HG03354 (cell line): ENCODE measurements around the gene TBKBP1.
A peak's percentile ranks its signal among the peaks of the same experiment; 100 is the strongest.

Experiments used
- ATAC-seq: cut with Tn5 transposase; IDR thresholded peaks from one replicate; pipeline ENCODE4 v1.9.1; 2021; ENCODE audit warnings: mild to moderate bottlenecking; ENCODE audit not compliant: unreplicated experiment, poor library complexity, severe bottlenecking

TBKBP1 gene

DNA sequence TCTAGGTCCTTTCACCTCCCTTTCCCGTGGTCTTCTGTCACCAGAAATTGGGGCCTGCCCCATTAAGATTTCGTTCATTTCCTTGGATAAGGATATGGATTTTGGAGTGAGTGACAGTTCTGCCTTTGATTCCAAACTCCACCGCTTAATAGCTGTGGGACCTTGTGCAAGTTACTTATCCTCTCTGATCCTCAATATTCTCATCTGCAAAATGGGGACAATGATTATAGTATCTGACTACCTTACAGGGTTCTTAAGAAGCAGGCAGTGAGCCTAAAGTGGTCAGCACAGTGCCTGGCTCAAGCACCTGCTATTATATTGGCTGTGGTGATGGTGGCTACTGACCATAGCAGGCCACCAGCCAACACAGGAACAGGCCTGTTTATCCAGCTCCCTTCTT, 15.6 kb downstream of the TBKBP1 start:
- no peak for ATAC-seq

DNA sequence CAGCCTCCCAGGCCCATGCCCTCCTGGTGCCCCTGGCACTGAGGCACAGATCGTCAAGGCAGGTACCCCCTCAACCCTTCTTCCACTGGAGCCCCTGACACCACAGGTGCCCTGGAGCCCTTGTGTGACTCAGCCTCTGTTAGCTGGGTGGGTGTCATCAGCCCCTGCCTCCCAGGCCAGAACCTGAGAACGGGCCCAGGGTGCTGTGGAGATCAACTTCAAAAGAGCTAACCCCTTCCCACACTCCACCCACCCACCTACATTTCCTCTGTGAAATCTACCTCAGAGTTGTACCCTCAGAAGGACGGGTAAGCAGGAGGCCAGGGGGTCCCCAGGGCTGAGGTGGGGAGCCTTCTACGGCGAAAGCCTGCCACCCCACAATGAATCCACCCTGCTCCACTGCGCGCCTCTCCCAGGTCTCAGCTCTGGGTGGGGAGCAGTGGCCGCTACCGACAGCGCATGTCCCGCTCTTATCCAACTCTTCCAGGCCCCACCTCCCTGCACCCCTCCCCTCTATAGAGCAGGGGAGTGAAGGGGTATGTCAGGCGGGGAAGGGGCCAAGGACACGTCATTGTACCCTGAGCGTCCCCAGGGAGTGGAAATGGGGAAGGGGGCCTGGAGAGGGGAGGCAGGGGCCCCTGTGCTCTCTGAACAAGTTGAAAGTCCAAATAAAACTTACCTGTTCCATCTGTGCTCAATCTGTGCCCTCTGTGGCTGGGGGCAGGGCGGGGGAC, 17.6 kb downstream of the TBKBP1 start:
- ATAC-seq = no peak

DNA sequence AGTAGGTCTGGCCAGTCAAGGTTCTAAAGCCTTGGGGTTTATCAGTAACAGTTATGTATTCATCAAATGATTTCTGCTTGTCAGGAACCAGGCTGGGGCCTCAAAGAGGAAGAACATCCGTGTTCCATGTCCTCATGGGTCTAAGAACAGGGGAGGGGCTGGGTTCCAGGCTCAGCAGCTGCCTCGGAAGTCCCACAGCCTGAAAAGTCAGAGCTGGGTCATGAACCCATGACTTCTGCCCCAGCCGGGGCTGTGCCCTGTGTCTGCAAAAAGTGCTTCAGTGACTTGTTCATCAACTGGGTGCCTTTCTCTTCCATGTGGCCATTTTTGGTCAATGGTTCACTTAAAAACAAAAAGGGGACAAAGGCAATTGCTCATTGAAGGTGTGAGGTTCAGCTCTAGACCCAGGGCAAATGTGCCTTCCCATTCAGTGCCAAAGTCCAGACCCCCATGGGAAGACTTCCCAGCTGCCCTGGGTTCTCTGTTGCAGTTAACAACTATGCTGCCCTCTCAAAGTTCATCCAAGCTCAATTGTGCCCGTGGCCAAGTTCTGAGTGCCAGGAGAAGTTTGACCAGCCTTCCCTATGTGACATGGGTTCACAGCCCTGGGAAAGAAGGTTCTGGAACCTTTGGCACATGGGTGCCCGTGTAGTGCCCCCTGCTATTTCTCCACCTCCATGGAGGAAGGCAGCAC, 18.5 kb downstream of the TBKBP1 start:
- ATAC-seq = no peak

DNA sequence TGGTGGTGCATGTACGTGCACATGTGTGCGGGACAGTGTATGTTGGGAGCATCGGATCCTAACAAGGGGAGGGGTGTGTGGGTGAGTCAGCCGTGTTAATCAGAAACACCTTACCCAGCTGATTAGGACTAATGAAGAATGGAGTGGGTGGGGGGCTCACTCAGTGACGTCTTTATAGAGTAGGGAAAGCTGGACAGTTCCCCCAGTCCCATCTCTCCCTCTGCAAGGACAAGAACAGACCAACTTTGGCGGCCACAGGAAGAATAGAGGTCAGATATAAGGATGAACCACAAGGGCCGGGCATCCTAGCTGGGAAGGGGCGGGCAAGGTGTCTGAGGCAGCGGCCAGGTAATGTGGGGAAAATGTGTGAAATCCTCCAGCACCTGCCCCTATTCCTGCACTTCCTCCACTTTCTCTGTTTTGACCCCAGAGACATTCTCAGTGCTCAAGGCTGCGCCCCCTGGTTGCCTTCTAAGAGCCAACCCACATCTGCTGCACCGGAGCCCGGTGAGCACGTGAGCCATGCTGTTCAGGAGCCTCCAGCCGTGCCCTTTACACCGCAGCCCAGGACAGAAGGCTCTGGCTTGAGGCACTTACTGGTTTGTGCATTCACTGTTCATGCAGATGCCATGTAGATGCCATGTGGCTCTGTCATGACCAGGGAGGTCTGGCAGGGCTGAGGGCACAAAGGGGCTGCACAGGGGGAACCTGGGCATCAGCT, 20.2 kb downstream of the TBKBP1 start:
- ATAC-seq = no peak

DNA sequence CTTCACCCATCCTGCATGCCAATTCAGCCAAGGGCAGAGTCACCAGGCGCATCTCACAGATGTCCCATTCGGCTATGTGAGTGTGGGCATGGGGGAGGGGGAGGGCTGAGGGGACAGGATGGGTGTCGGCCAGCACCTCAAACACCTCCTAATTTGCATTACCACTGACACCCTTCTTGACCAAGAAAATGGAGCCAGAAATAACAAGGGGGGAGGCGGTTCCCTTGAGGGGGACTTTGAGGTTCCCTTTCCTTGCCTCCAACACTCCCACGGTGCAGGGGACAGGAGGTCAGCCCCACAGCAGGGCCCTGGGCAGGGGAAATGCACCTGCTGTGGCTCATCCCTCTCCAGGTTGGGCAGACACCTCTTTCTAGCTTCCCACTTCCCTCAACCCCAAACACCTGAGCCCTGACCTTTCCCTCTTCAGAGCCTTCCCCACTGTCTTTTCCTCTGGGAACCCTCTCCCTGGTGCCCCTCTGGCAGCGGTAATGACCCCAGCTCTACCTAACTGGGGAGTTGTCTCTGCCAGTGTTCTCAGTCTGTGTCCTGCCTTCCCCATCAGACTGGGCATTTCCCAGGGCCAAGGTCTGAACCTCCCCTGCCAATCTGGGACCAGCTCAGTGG, 20.9 kb downstream of the TBKBP1 start:
- ATAC-seq = no peak

GRCh38 chr17:47715669-47716325, 21.8 kb downstream of the TBKBP1 start:
- ATAC-seq = no peak

GRCh38 chr17:47716375-47716774, 22.4 kb downstream of the TBKBP1 start:
- ATAC-seq = no peak

DNA sequence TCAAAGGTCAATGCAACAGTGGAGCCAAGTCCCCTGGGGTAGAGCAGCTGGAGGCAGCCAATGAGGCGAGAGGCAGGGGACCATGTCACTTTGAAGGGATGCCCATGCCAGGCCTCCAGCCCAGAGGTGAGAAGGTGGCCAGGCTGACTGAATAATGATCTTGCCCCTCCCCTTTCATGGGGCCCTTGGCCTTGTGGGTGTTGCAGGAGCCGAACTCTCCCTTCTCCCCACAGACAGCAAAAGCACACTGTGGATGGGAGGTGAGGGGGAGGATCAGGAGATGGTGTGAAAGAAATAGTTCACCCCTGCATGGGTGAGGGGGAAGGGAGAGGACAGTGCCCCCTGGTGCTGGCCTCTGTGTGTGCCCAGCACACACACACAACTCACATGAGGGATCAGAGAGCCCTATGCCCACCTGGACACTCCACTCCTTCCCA, 23.3 kb downstream of the TBKBP1 start:
- ATAC-seq = no peak

- ATAC-seq = no peak
These were observed 24.1 kb downstream of the TBKBP1 start for GRCh38 chr17:47717979-47718621.

DNA sequence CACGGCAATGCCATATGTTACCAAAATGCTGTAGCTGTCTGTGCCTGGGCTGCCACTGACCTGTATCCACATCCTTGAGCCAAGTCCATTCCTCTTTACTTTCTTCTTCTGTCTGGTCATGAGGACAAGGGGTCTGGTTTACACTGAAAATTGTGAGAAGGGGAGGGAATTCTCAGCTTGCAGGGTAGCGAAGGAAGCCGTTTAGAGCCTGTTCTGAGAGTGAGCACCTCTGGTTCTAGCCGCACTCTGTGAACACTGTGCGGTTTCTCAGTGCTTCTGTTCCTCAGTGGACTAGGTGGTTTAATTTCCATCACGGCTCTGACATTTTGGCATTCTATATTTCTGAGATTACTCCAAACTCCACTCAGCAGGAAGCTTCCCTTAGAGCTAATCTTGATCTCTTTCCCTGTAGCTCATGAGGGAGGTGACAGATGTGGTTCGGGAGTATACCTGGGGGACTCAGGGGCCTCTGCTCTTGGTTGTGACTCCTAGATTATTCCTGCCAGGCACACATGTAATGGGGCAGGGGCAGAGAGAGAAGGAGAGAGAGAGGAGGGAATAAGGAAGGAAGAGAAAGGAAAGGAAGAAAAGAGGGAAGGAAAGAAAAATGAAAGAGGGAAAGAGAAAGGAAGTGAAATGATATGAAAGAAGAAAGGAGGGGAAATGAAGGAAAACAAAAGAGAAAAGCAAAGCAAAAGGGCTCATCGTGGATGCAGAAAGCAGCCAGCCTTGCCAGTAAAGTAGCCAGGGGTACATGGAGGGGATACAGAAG, 24.9 kb downstream of the TBKBP1 start:
- ATAC-seq = no peak

GRCh38 chr17:47719411-47720152, 25.6 kb downstream of the TBKBP1 start:
- no peak for ATAC-seq

DNA sequence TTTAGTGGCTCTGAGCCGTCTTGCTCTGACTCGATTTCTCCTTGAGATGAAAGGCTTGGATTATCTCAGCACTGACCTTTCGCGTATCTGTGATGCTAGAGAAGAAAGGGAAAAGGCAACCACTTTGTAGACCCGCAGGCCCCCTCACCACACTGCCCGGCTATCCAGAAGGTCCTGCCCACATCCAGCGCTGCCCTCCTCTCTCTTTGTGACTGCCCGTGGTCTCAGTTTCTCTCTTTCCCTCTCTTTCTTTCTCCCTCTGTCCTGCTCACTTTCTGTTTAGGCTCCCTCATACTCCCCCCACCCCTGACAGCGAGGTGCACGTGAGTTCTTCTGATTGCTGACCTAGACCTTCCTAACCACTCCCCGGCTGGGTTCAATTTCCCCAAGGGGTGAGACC, 26.2 kb downstream of the TBKBP1 start:
- no peak for ATAC-seq

GRCh38 chr17:47720754-47721533, 27.0 kb downstream of the TBKBP1 start:
- ATAC-seq = peak; percentile 33

DNA sequence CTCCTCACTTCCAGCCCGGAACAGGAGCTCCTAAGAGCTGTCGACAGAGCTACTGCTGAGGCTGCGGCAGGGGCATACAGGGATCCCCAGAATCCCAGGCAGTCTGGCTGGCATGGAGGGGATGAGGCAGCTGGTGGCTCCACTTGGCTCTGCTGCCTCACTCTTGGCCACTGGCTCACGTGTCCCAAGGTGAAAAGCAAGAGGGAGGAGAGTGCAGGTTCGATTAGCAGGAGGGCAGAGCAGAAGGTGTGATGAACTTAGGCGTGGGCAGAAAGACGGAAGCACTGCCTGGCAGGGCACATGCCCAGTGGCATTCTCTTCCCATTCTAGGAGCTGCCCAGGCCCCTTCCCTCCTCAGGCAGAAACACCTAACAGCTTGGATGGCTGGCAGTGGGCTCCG, 27.8 kb downstream of the TBKBP1 start:
- ATAC-seq = no peak

DNA sequence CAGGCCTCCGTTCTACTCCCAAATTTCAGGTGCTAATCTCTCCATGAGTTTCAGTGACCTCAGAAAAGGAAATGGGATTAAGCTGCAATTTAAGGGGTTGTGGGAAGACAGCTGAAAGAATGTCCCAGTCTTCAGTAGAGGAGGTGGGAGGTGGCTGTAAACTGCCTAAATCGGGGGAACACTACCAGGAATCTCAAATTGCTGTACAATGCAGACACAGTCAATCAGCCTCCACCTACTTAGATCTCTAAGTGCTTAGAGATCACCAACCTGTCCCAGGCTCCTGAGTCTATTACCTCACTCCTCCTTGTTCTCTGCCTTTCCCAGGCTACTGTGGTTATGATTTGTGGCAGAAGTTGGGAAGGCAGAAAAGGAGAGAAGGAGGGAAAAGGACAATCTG, 30.7 kb downstream of the TBKBP1 start:
- no peak for ATAC-seq

- ATAC-seq = no peak
These were observed 31.6 kb downstream of the TBKBP1 start for GRCh38 chr17:47725446-47726111.
